T47D (cell line): ENCODE results near the gene NIPAL4.

Experiments
- DNase-seq, 2 experiments: peaks; one replicate each; pipeline versions ENCODE4 v3.0.0 to v3.0.0-alpha.2; 2011 to 2012; ENCODE audit warnings: low read depth in 1 of 2, low spot score in 1 of 2
- JUND ChIP-seq: IDR thresholded peaks from 2 replicates; pipeline ENCODE4 v1.6.1; 2012; ENCODE audit warnings: low read depth
- in situ Hi-C: cut with HindIII; loops from 2 replicates; pipeline ENCODE4 v1.10.0; 2016; ENCODE audit warnings: low sequenced_read_pairs, low pct_unique_long_range_greater_than_20kb

NIPAL4 gene

GRCh38 chr5:157518963-157519362, 59.0 kb downstream of the NIPAL4 start:
- no peak for TF ChIP-seq JUND
- DNase-seq = no peak
- in situ Hi-C loops = no loop called here

GRCh38 chr5:157519579-157520253, 59.7 kb downstream of the NIPAL4 start:
- in situ Hi-C loops = no loop called here
- no peak for DNase-seq
- TF ChIP-seq JUND = no peak

GRCh38 chr5:157520911-157521703, 61.1 kb downstream of the NIPAL4 start:
- DNase-seq = no peak
- TF ChIP-seq JUND = no peak
- in situ Hi-C loops = no loop called here

- no peak for DNase-seq
- in situ Hi-C loops = no loop called here
- no peak for TF ChIP-seq JUND
These were observed 61.7 kb downstream of the NIPAL4 start for GRCh38 chr5:157521704-157522029.

GRCh38 chr5:157523976-157524375, 64.0 kb downstream of the NIPAL4 start:
- TF ChIP-seq JUND = no peak
- no peak for DNase-seq
- in situ Hi-C loops = no loop called here
